ENCODE measurements around the gene PLRG1. TPM values are rescaled to one million over a fixed set of nuclear protein-coding genes. Genes with fewer than 3 reads are reported as not detected.

PLRG1 gene
- total and polyA plus RNA-seq, 4 donors: 27.2 to 51.5 (median 29.9) TPM

DNA sequence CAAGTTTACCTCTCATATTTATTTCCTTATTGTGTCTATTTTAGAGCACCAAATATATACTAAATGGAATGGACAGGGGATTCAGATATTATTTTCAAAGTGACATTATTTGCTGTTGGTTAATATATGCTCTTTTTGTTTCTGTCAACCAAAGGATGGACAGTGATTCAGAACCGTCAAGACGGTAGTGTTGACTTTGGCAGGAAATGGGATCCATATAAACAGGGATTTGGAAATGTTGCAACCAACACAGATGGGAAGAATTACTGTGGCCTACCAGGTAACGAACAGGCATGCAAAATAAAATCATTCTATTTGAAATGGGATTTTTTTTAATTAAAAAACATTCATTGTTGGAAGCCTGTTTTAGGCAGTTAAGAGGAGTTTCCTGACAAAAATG, 18.8 kb upstream of the PLRG1 start:
- H3K27me3 ChIP-seq (ENCODE audit: control insufficient read depth in 4 of 4, insufficient read depth in 4 of 4, low read length in 3 of 4): no peaks in the 10 kb centered on the region
- 19% methylated on average over 3 of the region's 3 CpGs for WGBS
- peaks cover 0 to 10% (median 0%) of the 10 kb centered on the region in 4 donors for H3K4me1 ChIP-seq (ENCODE audit: control insufficient read depth in 4 of 4, insufficient read depth in 4 of 4, low read length in 3 of 4)
- no peak overlapping the region for H3K4me3 ChIP-seq (ENCODE audit: low read depth in 1 of 3, low read length in 3 of 3)
- peak overlapping the region in 1 of 2 donors; percentile 26 for H3K27ac ChIP-seq (ENCODE audit: low read depth in 1 of 2, low read length in 2 of 2)
- H3K9me3 ChIP-seq (ENCODE audit: control insufficient read depth in 4 of 4, low read length in 3 of 4): no peaks in the 10 kb centered on the region
- H3K9ac ChIP-seq (ENCODE audit: low read depth in 1 of 2, low read length in 2 of 2): no peak overlapping the region
- DNase-seq (ENCODE audit: low spot score): no peak
- H3K36me3 ChIP-seq (ENCODE audit: control insufficient read depth in 4 of 4, insufficient read depth in 3 of 4, low read depth in 1 of 4, low read length in 3 of 4): peaks cover 5 to 37% (median 26%) of the 10 kb centered on the region in 4 donors
- TF ChIP-seq FOXA2 (IDR thresholded peaks at IDR 0.05) (peak; percentile 56), GABPA (IDR thresholded peaks at IDR 0.05 in 1 of 2, conservative IDR thresholded peaks at IDR 0.05 in 1 of 2) (no peak)

DNA sequence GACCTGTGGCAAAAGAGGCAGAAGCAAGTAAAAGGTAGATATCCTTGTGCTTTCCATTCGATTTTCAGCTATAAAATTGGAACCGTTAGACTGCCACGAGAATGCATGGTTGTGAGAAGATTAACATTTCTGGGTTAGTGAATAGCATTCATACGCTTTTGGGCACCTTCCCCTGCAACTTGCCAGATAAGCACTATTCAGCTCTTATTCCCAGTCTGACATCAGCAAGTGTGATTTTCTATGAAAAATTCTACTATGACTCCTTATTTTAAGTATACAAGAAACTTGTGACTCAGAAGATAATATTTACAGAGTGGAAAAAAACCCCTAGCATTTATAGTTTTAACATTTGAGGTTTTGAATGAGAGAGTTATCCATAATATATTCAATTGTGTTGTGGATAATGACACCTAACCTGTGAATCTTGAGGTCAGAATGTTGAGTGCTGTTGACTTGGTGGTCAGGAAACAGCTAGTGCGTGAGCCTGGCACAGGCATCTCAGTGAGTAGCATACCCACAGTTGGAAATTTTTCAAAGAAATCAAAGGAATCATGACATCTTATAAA, 16.5 kb upstream of the PLRG1 start:
- no peak for DNase-seq (ENCODE audit: low spot score)
- Histone ChIP-seq H3K36me3 (ENCODE audit: control insufficient read depth in 4 of 4, insufficient read depth in 3 of 4, low read depth in 1 of 4, low read length in 3 of 4) (peaks cover 5 to 37% (median 26%) of the 10 kb centered on the region in 4 donors), H3K9ac (ENCODE audit: low read depth in 1 of 2, low read length in 2 of 2) (peak overlapping the region in 1 of 2 donors; percentile 72), H3K27ac (ENCODE audit: low read depth in 1 of 2, low read length in 2 of 2) (peak overlapping the region in 1 of 2 donors; percentile 9), H3K27me3 (ENCODE audit: control insufficient read depth in 4 of 4, insufficient read depth in 4 of 4, low read length in 3 of 4) (no peaks in the 10 kb centered on the region), H3K9me3 (ENCODE audit: control insufficient read depth in 4 of 4, low read length in 3 of 4) (no peaks in the 10 kb centered on the region), H3K4me1 (ENCODE audit: control insufficient read depth in 4 of 4, insufficient read depth in 4 of 4, low read length in 3 of 4) (peaks cover 0 to 14% (median 1%) of the 10 kb centered on the region in 4 donors), H3K4me3 (ENCODE audit: low read depth in 1 of 3, low read length in 3 of 3) (peak overlapping the region; percentile 3 to 59 (median 27))
- TF ChIP-seq FOXA2 (IDR thresholded peaks at IDR 0.05) (no peak), HNF4G (IDR thresholded peaks at IDR 0.05) (no peak), HNF4A (conservative IDR thresholded peaks at IDR 0.05) (no peak), EGR1 (IDR thresholded peaks at IDR 0.05; ENCODE audit: low read depth in 2 of 2) (no peak), ATF3 (IDR thresholded peaks at IDR 0.05) (no peak), YY1 (IDR thresholded peaks at IDR 0.05) (no peak), RAD21 (IDR thresholded peaks at IDR 0.05) (no peak), NR2F2 (IDR thresholded peaks at IDR 0.05) (no peak), TAF1 (conservative IDR thresholded peaks at IDR 0.05) (no peak), SP1 (IDR thresholded peaks at IDR 0.05) (no peak), REST (IDR thresholded peaks at IDR 0.05) (no peak), JUND (IDR thresholded peaks at IDR 0.05) (no peak), FOXA1 (IDR thresholded peaks at IDR 0.05) (no peak)
- TF ChIP-seq, protein P1, sequence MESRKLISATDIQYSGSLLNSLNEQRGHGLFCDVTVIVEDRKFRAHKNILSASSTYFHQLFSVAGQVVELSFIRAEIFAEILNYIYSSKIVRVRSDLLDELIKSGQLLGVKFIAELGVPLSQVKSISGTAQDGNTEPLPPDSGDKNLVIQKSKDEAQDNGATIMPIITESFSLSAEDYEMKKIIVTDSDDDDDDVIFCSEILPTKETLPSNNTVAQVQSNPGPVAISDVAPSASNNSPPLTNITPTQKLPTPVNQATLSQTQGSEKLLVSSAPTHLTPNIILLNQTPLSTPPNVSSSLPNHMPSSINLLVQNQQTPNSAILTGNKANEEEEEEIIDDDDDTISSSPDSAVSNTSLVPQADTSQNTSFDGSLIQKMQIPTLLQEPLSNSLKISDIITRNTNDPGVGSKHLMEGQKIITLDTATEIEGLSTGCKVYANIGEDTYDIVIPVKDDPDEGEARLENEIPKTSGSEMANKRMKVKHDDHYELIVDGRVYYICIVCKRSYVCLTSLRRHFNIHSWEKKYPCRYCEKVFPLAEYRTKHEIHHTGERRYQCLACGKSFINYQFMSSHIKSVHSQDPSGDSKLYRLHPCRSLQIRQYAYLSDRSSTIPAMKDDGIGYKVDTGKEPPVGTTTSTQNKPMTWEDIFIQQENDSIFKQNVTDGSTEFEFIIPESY (IDR thresholded peaks at IDR 0.05): no peak
- TF ChIP-seq, protein P2, sequence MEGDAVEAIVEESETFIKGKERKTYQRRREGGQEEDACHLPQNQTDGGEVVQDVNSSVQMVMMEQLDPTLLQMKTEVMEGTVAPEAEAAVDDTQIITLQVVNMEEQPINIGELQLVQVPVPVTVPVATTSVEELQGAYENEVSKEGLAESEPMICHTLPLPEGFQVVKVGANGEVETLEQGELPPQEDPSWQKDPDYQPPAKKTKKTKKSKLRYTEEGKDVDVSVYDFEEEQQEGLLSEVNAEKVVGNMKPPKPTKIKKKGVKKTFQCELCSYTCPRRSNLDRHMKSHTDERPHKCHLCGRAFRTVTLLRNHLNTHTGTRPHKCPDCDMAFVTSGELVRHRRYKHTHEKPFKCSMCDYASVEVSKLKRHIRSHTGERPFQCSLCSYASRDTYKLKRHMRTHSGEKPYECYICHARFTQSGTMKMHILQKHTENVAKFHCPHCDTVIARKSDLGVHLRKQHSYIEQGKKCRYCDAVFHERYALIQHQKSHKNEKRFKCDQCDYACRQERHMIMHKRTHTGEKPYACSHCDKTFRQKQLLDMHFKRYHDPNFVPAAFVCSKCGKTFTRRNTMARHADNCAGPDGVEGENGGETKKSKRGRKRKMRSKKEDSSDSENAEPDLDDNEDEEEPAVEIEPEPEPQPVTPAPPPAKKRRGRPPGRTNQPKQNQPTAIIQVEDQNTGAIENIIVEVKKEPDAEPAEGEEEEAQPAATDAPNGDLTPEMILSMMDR (IDR thresholded peaks at IDR 0.05; ENCODE audit: low read depth, low read length, missing input control): no peak
- TF ChIP-seq, protein P3, sequence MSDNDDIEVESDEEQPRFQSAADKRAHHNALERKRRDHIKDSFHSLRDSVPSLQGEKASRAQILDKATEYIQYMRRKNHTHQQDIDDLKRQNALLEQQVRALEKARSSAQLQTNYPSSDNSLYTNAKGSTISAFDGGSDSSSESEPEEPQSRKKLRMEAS (IDR thresholded peaks at IDR 0.05): no peak
- WGBS: 44% methylated on average over 5 of the region's 5 CpGs

Measured in liver (tissue), 9 donors.